A549 (cell line): ENCODE results near the gene SS18L1.

Experiments used
- CBX2 ChIP-seq: fragments of 200-600 bp; sonication (generic); IDR thresholded peaks from 2 replicates; pipeline ENCODE4 v1.6.1; 2016; ENCODE audit warnings: low read depth, mild to moderate bottlenecking, borderline replicate concordance
- CEBPB ChIP-seq, 2 experiments: fragments of >200 bp in 1 of 2; sonication (Bioruptor Twin) in 1 of 2; formaldehyde crosslinking in 1 of 2; IDR thresholded peaks; 2 replicates each; pipeline ENCODE4 v1.6.1; 2012 to 2016
- CTCF ChIP-seq: fragments of >200 bp; sonication (Bioruptor Twin); formaldehyde crosslinking; IDR thresholded peaks from 3 replicates; pipeline ENCODE4 v1.5.1; 2016
- GATA3 ChIP-seq: IDR thresholded peaks from 2 replicates; pipeline ENCODE4 v1.6.1; 2012; ENCODE audit warnings: borderline replicate concordance
- POLR2A ChIP-seq: IDR thresholded peaks from 2 replicates; pipeline ENCODE4 v1.6.1; 2012; ENCODE audit warnings: mild to moderate bottlenecking, low read length
- POLR2AphosphoS2 ChIP-seq: conservative IDR thresholded peaks from 2 replicates; pipeline ENCODE4 v1.6.1; 2012; ENCODE audit warnings: low read length, improper control_type of control experiment, inconsistent platforms
- RAD21 ChIP-seq, 2 experiments: fragments of >200 bp in 1 of 2; sonication (Bioruptor Twin) in 1 of 2; formaldehyde crosslinking in 1 of 2; IDR thresholded peaks in 1 of 2; conservative IDR thresholded peaks in 1 of 2; 2 replicates in 1 of 2; 3 replicates in 1 of 2; pipeline ENCODE4 v1.6.1; 2012 to 2018; ENCODE audit warnings: inconsistent platforms in 1 of 2
- RFX5 ChIP-seq: fragments of 450-650 bp; IDR thresholded peaks from 2 replicates; pipeline ENCODE4 v1.7.1; 2014; ENCODE audit warnings: antibody characterized with exemption, mild to moderate bottlenecking, moderate library complexity
- ZFP36 ChIP-seq: fragments of 450-650 bp; IDR thresholded peaks from 2 replicates; pipeline ENCODE4 v1.6.1; 2014; ENCODE audit warnings: borderline replicate concordance; ENCODE audit not compliant: partially characterized antibody
- ZNF302 ChIP-seq: fragments of 250-450 bp; sonication (Bioruptor Pico); IDR thresholded peaks from 2 replicates; pipeline ENCODE4 v1.9.0; 2021; ENCODE audit warnings: inconsistent platforms, mild to moderate bottlenecking, moderate library complexity
- ZSCAN20 ChIP-seq: fragments of 250-450 bp; sonication (Bioruptor Pico); IDR thresholded peaks from 2 replicates; pipeline ENCODE4 v1.8.0; 2022; ENCODE audit warnings: mild to moderate bottlenecking, moderate library complexity
- TF ChIP-seq, protein P1 (sequence below): fragments of 450-650 bp; IDR thresholded peaks from 2 replicates; pipeline ENCODE4 v1.6.1; 2014; ENCODE audit warnings: antibody characterized with exemption
- TF ChIP-seq, protein P2 (sequence below): fragments of 200-600 bp; sonication (generic); IDR thresholded peaks from 2 replicates; pipeline ENCODE4 v1.6.1; 2016; ENCODE audit warnings: antibody characterized with exemption, mild to moderate bottlenecking, moderate library complexity

GRCh38 chr20:62145688-62146018 is 2.1 kb downstream of the SS18L1 start:
- TF ChIP-seq CTCF: no peak
- TF ChIP-seq CEBPB (IDR thresholded peaks at IDR 0.05): no peak
- no peak for TF ChIP-seq POLR2A
- TF ChIP-seq GATA3: no peak
- TF ChIP-seq, protein P1, sequence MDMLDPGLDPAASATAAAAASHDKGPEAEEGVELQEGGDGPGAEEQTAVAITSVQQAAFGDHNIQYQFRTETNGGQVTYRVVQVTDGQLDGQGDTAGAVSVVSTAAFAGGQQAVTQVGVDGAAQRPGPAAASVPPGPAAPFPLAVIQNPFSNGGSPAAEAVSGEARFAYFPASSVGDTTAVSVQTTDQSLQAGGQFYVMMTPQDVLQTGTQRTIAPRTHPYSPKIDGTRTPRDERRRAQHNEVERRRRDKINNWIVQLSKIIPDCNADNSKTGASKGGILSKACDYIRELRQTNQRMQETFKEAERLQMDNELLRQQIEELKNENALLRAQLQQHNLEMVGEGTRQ: no peak
- TF ChIP-seq ZSCAN20 (CRISPR knock-in tag): no peak
- no peak for TF ChIP-seq ZFP36
- TF ChIP-seq, protein P2, sequence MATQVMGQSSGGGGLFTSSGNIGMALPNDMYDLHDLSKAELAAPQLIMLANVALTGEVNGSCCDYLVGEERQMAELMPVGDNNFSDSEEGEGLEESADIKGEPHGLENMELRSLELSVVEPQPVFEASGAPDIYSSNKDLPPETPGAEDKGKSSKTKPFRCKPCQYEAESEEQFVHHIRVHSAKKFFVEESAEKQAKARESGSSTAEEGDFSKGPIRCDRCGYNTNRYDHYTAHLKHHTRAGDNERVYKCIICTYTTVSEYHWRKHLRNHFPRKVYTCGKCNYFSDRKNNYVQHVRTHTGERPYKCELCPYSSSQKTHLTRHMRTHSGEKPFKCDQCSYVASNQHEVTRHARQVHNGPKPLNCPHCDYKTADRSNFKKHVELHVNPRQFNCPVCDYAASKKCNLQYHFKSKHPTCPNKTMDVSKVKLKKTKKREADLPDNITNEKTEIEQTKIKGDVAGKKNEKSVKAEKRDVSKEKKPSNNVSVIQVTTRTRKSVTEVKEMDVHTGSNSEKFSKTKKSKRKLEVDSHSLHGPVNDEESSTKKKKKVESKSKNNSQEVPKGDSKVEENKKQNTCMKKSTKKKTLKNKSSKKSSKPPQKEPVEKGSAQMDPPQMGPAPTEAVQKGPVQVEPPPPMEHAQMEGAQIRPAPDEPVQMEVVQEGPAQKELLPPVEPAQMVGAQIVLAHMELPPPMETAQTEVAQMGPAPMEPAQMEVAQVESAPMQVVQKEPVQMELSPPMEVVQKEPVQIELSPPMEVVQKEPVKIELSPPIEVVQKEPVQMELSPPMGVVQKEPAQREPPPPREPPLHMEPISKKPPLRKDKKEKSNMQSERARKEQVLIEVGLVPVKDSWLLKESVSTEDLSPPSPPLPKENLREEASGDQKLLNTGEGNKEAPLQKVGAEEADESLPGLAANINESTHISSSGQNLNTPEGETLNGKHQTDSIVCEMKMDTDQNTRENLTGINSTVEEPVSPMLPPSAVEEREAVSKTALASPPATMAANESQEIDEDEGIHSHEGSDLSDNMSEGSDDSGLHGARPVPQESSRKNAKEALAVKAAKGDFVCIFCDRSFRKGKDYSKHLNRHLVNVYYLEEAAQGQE: no peak
- no peak for TF ChIP-seq RAD21 (conservative IDR thresholded peaks at IDR 0.05 in 1 of 2, IDR thresholded peaks at IDR 0.05 in 1 of 2)
- no peak for TF ChIP-seq RFX5
- TF ChIP-seq ZNF302: no peak
- no peak for TF ChIP-seq POLR2AphosphoS2
- TF ChIP-seq CBX2: no peak
